Anterior cingulate cortex (tissue), 58 donors: Measurements from ENCODE around the gene CLCN4.

Source experiments
- DNase-seq, 58 donors: peaks; one replicate each; lab custom pipeline; 2025; lab: John Stamatoyannopoulos, UW

Gene CLCN4

GRCh38 chrX:10165580-10166247 lies 8.9 kb downstream of the CLCN4 start:
- peak in 1 of 58 donors; percentile 8 for DNase-seq

- peak in 1 of 58 donors; percentile 18 for DNase-seq
Measured at GRCh38 chrX:10166248-10166716, 9.5 kb downstream of the CLCN4 start.

GRCh38 chrX:10166731-10167151 lies 10.0 kb downstream of the CLCN4 start:
- peak in 33 of 58 donors; percentile 1 to 67 (median 23) for DNase-seq

GRCh38 chrX:10167573-10167972 lies 10.8 kb downstream of the CLCN4 start:
- no peak for DNase-seq

GRCh38 chrX:10168226-10168625 lies 11.5 kb downstream of the CLCN4 start:
- DNase-seq, result no peak

- no peak for DNase-seq
Measured at GRCh38 chrX:10169175-10169574, 12.4 kb downstream of the CLCN4 start.

GRCh38 chrX:10171249-10171648 lies 14.5 kb downstream of the CLCN4 start:
- DNase-seq, result no peak

GRCh38 chrX:10172877-10173276 lies 16.1 kb downstream of the CLCN4 start:
- no peak for DNase-seq

GRCh38 chrX:10173331-10173900 lies 16.6 kb downstream of the CLCN4 start:
- peak in 34 of 58 donors; percentile 1 to 63 (median 22) for DNase-seq

GRCh38 chrX:10174051-10174450 lies 17.3 kb downstream of the CLCN4 start:
- no peak for DNase-seq

- no peak for DNase-seq
Measured at GRCh38 chrX:10174810-10175209, 18.0 kb downstream of the CLCN4 start.

GRCh38 chrX:10175319-10175871 lies 18.6 kb downstream of the CLCN4 start:
- DNase-seq, result peak in 1 of 58 donors; percentile 33

GRCh38 chrX:10176121-10177003 lies 19.6 kb downstream of the CLCN4 start:
- DNase-seq, result no peak

GRCh38 chrX:10177004-10177396 lies 20.2 kb downstream of the CLCN4 start:
- DNase-seq, result no peak

GRCh38 chrX:10177601-10178000 lies 20.8 kb downstream of the CLCN4 start:
- DNase-seq, result peak in 1 of 58 donors; percentile 2

GRCh38 chrX:10178866-10179463 lies 22.2 kb downstream of the CLCN4 start:
- no peak for DNase-seq

- DNase-seq, result no peak
Measured at GRCh38 chrX:10183760-10184159, 27.0 kb downstream of the CLCN4 start.

- DNase-seq, result no peak
Measured at GRCh38 chrX:10184411-10184810, 27.6 kb downstream of the CLCN4 start.

GRCh38 chrX:10186355-10186754 lies 29.6 kb downstream of the CLCN4 start:
- DNase-seq, result no peak

- DNase-seq, result no peak
Measured at GRCh38 chrX:10187421-10187820, 30.6 kb downstream of the CLCN4 start.
